NCI-H748 treated with DMSO at 0.1 percent for 48 hours (cell line): ENCODE results near the gene MRPL46.
A peak's percentile ranks its signal among the peaks of the same experiment; 100 is the strongest.

Source experiments
- DNase-seq: peaks from one replicate; lab custom pipeline; 2025; lab: John Stamatoyannopoulos, UW

MRPL46 gene

DNA sequence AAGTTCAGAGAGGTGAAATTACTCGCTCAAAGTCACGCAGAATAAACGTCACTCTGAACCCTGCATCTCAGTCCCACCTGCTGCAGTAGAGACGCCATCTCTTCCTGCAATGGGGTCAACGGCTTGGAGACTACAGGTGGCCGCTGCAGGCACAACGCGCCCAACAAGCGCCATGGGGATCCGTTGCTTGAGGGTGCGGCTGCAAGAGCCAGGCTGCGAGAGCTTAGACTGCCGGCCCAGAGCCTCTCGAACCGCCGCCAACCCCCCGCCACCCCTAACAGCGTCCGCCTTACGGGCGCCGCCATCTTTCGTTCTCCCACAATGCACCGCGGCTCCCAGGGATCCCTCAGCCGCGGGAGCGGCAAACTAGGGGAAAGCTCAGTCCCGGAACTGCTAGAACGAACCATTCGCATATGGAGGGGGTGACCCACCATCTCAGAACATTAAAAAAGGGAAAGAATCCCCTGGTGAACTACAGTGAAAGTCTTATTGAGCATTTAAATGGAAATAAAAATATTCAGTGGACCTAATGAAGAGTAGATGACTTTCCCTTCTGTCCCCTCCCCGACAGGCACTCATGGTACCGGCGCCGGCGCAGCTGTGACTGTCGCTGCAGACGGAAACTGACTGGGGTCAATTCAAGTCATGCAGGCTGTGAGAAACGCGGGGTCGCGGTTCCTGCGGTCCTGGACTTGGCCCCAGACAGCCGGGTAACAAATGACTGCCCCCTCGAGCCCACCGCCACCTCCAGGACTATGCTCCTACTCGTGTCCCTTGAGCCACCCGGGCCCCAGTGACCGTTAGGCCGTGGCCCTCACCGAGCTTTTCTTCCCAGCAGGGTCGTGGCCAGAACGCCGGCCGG, at the start of gene MRPL46, which contains the start of gene MRPS11:
MRPL46 (minus strand) TSS at position 316 of the 862 bp plus-strand sequence; CDS start at position 305, 11 bp downstream.
MRPS11 (plus strand) TSS at position 636 of the 862 bp plus-strand sequence; CDS start at position 646, 10 bp downstream.
- DNase-seq = peak; percentile 72

DNA sequence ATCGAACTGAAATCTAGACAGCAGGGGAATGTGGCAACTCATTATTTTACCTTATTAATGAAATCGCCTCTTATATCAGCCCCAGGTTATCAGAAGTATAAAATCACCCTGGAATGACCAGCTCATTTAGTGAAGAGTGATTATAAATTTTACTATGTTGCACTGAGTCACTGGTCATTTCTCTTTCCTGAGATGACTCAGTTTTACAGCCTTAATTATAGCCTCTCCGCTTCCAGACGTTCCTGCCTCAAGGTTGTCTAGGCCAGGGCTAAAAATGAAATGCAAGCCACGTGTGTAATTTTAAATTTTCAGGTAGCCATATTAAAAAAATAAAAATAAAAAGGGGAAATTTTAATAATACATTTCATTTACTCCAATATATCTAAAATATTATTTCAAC, 46.0 kb upstream of the MRPL46 start:
- DNase-seq = no peak

GRCh38 chr15:88512601-88513000, 45.4 kb upstream of the MRPL46 start:
- DNase-seq = no peak

GRCh38 chr15:88512078-88512477, 44.9 kb upstream of the MRPL46 start:
- no peak for DNase-seq

- no peak for DNase-seq
Observed at GRCh38 chr15:88511161-88511560, 44.0 kb upstream of the MRPL46 start.

GRCh38 chr15:88509964-88510363, 42.8 kb upstream of the MRPL46 start:
- no peak for DNase-seq

- DNase-seq = no peak
Observed at GRCh38 chr15:88509321-88509720, 42.1 kb upstream of the MRPL46 start.

- DNase-seq = no peak
Observed at GRCh38 chr15:88506628-88507027, 39.4 kb upstream of the MRPL46 start.

DNA sequence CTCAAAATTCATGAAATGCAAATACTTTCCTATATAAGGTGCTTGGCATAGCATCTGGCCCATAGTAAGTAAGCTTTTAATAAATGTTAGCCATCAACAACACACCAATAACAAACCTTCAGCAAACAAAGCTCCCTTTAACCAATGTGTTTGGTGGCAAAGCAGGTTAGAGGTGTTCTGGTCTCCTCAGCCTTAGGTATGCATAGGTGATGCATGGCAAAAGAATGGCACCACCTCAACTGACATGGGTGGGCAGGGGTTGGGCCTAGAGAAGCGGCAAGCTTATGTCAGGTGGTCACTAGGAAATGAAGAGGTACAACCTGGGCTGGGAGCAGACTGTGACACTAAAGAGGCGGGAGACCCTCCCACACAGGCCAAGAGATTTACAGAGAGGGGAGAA, 38.5 kb upstream of the MRPL46 start:
- DNase-seq = no peak

- no peak for DNase-seq
Observed at GRCh38 chr15:88504445-88504844, 37.3 kb upstream of the MRPL46 start.

DNA sequence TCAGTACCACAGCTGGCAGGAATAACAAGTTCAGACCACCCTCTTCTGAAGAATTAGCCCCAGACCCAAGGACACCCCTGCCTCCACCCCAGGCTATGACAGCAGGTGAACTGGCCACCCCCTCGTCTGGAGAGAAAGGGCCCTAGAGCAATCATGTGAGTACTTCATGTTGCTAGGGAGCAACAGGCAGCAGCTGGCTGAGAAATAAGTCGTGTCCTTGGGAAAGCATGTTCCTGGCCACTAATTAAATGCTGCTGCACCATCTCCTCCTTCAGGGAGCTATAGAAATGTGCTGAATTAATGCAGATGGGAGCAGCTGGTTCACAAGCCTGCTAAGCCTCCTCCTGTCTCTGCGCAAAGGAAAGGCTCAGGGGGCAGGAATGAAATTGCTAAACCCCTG, 31.8 kb upstream of the MRPL46 start:
- no peak for DNase-seq

DNA sequence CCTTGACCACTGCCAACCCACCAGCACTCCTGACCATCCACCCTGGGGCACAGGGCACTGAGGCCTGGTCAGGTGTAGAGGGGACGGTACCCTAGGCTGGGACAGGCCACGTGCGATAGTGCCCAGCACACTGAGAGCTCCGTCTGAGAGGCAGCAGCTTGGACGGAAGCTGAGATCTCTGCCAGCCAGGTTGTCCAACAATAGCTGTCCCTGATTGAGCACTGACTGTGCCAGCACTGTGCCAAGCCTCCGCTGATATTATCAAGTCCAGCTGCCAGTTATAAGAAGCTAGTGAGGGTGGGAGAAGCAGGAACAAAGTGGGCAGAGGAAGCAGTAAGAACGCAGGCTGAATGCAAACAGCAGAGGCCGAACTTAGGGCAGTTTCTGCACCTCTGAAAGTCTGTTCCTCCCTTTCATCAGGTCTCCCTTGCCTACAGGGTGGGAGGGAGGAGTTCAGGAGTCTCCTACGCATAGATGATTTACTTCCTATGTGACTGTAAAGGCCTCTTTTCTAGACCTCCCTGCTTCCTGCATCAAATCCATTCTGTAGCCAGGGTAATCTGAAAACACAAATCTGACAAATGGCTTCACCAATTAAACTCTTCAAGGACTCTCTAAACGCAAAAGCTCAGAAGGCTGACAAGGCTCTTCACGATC, 30.0 kb upstream of the MRPL46 start:
- no peak for DNase-seq

GRCh38 chr15:88493844-88494243, 26.7 kb upstream of the MRPL46 start:
- no peak for DNase-seq

DNA sequence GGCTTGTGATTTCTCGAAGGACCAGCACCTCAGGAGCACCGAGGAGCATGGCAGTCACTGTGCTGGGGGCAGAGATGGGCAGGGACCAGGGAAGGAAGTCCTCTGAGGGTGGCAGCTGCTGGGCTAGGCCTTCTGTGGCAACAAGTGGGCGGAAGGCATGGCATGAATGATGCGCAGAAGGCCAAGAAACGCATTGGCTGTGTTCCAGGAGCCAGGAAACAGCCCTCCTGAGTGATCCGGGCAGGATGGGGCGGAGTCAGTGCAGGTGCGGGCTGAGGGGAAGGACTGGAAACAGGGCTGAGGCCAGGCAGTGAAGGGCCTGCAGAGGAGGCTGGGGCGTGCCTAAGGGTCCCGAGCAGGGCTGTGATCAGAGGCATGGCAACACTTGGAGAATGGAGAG, 24.0 kb upstream of the MRPL46 start:
- no peak for DNase-seq

- no peak for DNase-seq
Observed at GRCh38 chr15:88490036-88490435, 22.8 kb upstream of the MRPL46 start.

DNA sequence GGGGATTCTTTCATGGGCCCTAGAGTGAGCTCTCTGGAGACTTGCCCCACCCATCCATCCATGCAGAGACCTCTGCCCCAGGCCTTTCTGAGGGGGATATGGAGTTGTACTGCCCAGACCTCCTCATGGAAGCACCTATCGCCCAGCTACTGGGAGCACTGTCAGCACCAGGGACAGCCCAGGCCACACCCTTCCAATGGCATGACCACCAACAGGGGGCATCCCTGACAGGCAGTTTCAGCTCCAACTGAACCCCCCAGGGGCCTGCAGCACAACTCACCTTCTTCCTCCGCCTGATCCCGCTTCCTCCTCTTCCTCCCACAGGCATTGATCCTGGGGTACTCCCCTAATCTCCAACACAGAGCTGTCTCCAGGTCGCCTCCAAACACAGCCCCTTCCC, 22.1 kb upstream of the MRPL46 start:
- no peak for DNase-seq

DNA sequence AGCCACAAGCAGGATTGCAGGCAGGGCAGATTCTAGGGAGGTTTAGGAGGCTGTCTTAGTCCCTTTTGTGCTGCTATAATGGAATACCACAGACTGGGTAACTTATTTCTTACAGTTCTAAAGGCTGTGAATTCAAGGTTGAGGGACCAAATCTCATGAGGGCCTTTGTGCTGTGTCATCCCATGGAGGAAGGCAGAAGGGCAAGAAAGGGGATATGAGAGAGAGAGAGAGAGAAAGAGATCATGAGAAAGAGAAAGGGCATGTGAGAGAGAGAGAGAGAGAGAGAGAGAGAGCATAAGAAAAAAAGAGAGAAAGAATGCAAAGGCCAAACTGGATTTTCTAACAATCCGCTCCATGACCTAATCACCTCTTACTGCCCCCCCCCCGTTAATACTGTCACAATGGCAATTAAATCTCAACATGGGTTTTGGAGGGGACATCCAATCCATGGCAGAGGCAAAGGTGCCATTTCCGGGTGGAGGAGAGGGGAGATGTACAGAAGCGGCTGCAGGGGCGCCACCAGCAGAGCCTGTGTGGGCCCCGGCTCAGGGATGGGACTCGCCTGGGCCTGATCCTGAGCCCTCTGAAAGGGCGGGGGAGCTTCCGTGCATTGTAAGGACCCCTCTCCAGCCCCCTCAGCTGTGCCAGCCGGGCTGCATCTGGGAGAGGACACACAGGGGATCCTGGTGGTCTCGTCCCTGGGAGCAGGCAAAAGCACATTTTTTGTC, 20.8 kb upstream of the MRPL46 start:
- DNase-seq = no peak

DNA sequence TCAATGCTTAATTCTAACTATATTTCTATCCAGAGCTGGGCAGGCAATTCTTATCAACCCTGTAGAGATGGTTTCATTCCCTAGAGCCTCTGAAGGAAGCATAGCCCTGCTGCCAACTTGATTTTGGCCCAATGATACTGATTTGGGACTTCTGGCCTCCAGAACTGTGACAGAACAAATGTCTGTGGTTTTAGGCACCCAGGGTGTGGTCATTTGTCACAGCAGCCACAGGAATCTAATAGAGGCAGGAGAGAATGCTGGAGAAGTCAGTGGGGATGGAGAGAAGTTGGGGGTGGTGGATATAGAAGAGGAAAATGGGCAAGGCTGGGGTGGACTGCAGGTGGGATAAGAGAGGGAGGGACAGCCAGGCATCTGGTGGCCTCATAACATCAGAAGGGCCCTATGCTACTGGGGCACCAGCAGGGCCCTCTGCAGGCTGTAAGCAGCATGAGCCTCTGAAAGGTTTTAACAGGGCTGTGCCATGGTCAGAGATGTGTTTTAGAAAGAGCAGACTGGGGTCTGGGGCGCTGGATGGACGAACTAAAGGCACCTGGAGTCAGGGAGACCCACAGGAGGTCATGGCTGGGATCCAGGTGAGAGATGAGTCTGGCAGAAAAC, 20.1 kb upstream of the MRPL46 start:
- no peak for DNase-seq

GRCh38 chr15:88484682-88485331, 17.6 kb upstream of the MRPL46 start:
- DNase-seq = no peak

- no peak for DNase-seq
Observed at GRCh38 chr15:88482263-88482662, 15.1 kb upstream of the MRPL46 start.

DNA sequence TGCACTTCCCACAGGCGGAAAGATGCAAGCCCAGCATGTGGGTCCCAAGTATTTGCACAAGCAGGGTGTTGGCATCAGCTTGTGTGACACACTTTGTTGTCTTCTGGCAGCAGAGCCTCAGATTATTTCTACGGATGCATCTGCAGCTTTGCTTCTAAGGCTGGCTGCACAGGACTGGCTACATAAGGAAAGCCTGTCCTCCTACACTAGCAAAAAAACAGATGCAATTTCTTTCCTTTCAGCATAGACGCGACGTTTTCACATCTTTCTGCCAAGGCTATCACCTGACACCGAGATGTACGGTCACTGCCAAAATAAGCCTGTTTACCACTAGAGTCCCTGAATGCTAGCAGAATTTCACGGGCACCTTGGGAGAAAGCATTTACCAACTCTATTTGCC, 13.8 kb upstream of the MRPL46 start:
- DNase-seq = no peak

GRCh38 chr15:88479169-88479568, 12.0 kb upstream of the MRPL46 start:
- no peak for DNase-seq
